ENCODE data around the gene DOCK1.

DNA sequence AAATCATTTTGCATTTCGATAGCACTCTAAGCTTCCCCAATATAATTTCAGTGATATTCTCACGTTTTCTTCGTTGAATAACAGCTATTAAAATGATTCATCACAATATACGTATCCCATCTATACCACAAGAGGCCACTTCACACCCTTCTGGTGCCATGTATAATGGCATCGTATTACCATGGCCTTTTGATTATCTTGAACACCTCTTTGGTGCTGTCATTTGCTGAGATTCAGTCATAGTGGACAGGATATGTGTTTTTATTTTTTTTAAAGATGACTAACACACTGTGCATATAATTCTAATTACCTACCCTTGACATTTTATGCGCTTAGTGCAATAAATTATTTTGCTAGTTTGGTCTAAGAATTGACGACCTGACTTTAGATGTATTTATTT is 297.8 kb downstream of the DOCK1 start:
- TF ChIP-seq, protein P1, sequence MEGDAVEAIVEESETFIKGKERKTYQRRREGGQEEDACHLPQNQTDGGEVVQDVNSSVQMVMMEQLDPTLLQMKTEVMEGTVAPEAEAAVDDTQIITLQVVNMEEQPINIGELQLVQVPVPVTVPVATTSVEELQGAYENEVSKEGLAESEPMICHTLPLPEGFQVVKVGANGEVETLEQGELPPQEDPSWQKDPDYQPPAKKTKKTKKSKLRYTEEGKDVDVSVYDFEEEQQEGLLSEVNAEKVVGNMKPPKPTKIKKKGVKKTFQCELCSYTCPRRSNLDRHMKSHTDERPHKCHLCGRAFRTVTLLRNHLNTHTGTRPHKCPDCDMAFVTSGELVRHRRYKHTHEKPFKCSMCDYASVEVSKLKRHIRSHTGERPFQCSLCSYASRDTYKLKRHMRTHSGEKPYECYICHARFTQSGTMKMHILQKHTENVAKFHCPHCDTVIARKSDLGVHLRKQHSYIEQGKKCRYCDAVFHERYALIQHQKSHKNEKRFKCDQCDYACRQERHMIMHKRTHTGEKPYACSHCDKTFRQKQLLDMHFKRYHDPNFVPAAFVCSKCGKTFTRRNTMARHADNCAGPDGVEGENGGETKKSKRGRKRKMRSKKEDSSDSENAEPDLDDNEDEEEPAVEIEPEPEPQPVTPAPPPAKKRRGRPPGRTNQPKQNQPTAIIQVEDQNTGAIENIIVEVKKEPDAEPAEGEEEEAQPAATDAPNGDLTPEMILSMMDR (IDR thresholded peaks at IDR 0.05): no peak
- no peak for TF ChIP-seq ZFX (IDR thresholded peaks at IDR 0.05; ENCODE audit: borderline replicate concordance)

Measured in 22Rv1 (cell line).